ENCODE data around the gene SUSD1. TPM values are rescaled to one million over a fixed set of nuclear protein-coding genes. Genes with fewer than 3 reads are reported as not detected.

Gene SUSD1
- total RNA-seq, 1 experiment from 2014 or later: 7.4 TPM

DNA sequence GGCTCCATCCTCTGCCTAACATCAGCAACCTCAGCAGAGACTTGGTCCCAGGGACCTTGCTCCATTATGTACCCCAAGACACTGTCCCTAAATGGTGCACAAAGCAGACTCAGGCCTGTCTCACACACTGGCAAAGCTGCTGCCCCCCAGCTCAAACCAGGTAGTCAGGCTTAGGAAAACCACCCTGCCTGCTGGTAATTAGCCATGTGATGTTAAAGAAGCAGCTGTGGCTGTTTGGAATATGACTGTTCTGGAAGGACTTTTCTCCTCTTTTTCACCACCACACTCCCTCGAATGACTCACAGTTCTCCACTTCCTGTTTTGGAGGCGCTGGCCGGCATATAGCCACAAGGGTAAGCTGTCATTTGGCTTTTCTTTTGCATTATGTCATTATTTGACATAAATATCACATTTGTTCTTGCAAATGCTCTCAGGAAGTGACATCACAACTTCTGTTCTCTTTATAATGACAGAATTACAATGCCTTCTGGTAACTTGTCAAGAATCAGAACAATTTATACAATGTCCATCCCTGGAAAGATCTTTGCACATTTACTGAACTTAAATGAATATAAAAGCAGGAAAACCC is 113.9 kb downstream of the SUSD1 start:
- H2AFZ ChIP-seq (ENCODE audit: low read length): no peak overlapping the region
- POLR2A ChIA-PET (ENCODE audit: unreplicated experiment): interaction anchor here (0.5 kb wide), 1 partner anchor 164 kb away, joined by 4 read pairs; the partner anchor contains the start of gene UGCG

DNA sequence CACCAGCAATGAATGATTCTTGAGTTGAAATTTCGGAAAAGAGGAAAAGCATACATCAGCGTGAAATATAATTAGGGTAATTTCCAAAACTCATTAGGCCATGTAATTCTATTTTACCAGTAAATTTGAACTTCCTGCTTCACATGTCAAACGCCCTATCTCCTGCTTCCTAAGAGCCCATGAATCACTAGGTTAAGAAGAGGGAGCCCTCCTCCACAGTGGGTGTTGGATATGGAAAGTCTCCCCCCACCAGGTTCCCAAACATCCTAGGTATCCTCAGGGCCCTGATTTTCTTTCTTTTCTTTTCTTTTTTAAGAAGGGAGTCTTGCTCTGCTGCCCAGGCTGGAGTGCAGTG is 115.2 kb downstream of the SUSD1 start:
- intact Hi-C loops (cut with micrococcal nuclease): loop anchor here (2.0 kb wide), 1 partner anchor 13 kb away; no protein-coding TSS in a partner anchor
- no peak overlapping the region for H3K9ac ChIP-seq (ENCODE audit: low read length)
- TF ChIP-seq EZH2 (IDR thresholded peaks at IDR 0.05; ENCODE audit: low read length, unreplicated experiment) (no peak), EZH2phosphoT487 (IDR thresholded peaks at IDR 0.05; ENCODE audit: borderline replicate concordance, low read length) (no peak)
- TF ChIP-seq, protein P1, sequence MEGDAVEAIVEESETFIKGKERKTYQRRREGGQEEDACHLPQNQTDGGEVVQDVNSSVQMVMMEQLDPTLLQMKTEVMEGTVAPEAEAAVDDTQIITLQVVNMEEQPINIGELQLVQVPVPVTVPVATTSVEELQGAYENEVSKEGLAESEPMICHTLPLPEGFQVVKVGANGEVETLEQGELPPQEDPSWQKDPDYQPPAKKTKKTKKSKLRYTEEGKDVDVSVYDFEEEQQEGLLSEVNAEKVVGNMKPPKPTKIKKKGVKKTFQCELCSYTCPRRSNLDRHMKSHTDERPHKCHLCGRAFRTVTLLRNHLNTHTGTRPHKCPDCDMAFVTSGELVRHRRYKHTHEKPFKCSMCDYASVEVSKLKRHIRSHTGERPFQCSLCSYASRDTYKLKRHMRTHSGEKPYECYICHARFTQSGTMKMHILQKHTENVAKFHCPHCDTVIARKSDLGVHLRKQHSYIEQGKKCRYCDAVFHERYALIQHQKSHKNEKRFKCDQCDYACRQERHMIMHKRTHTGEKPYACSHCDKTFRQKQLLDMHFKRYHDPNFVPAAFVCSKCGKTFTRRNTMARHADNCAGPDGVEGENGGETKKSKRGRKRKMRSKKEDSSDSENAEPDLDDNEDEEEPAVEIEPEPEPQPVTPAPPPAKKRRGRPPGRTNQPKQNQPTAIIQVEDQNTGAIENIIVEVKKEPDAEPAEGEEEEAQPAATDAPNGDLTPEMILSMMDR (conservative IDR thresholded peaks at IDR 0.05; ENCODE audit: low read depth, low read length): no peak

More for the DNA sequence above, 113.9 kb downstream of the SUSD1 start:
- Histone ChIP-seq H3K4me2 (ENCODE audit: low read length) (peak overlapping the region; percentile 41), H3K9ac (ENCODE audit: low read length) (peak overlapping the region; percentile 19), H3K9me2 (replicated peaks; ENCODE audit: low read length) (no peaks in the 10 kb centered on the region), H3F3A (ENCODE audit: low read length, unreplicated experiment) (peaks cover 4% of the 10 kb centered on the region), H3K27me3 (ENCODE audit: low read length) (no peaks in the 10 kb centered on the region), H3K9me3 (ENCODE audit: low read length) (no peaks in the 10 kb centered on the region), H3K4me3 (ENCODE audit: low read length) (no peak overlapping the region), H4K20me1 (ENCODE audit: low read length) (no peaks in the 10 kb centered on the region), H3K27ac (ENCODE audit: low read length) (peak overlapping the region; percentile 84), H3K79me2 (ENCODE audit: low read length) (no peaks in the 10 kb centered on the region), H3K36me3 (ENCODE audit: low read depth, low read length) (no peaks in the 10 kb centered on the region), H3K4me1 (ENCODE audit: insufficient read depth, low read length) (peaks cover 36% of the 10 kb centered on the region)
- ATAC-seq: peak; percentile 60
- intact Hi-C loops (cut with micrococcal nuclease): loop anchor here (2.0 kb wide), 1 partner anchor 14 kb away; no protein-coding TSS in a partner anchor
- TF ChIP-seq EZH2 (IDR thresholded peaks at IDR 0.05; ENCODE audit: low read length, unreplicated experiment) (no peak), EZH2phosphoT487 (IDR thresholded peaks at IDR 0.05; ENCODE audit: borderline replicate concordance, low read length) (no peak)
- TF ChIP-seq, protein P1 (conservative IDR thresholded peaks at IDR 0.05; ENCODE audit: low read depth, low read length): no peak
- BruUV-seq (replicated peaks): no TSS peak
- DNase-seq: peak; percentile 90
- CTCF ChIA-PET: no interaction called here

More for the DNA sequence above, 115.2 kb downstream of the SUSD1 start:
- Histone ChIP-seq H3K9me2 (replicated peaks; ENCODE audit: low read length) (no peaks in the 10 kb centered on the region), H2AFZ (ENCODE audit: low read length) (no peak overlapping the region), H3K36me3 (ENCODE audit: low read depth, low read length) (no peaks in the 10 kb centered on the region; the same call in 1 of the 2 replicates), H3F3A (ENCODE audit: low read length, unreplicated experiment) (peaks cover 4% of the 10 kb centered on the region), H3K4me2 (ENCODE audit: low read length) (no peak overlapping the region), H3K4me3 (ENCODE audit: low read length) (no peak overlapping the region), H3K27ac (ENCODE audit: low read length) (peak overlapping the region; percentile 84; the same call in 1 of the 2 replicates), H3K27me3 (ENCODE audit: low read length) (no peaks in the 10 kb centered on the region), H3K4me1 (ENCODE audit: insufficient read depth, low read length) (peaks cover 26% of the 10 kb centered on the region), H3K79me2 (ENCODE audit: low read length) (no peaks in the 10 kb centered on the region), H3K9me3 (ENCODE audit: low read length) (no peaks in the 10 kb centered on the region), H4K20me1 (ENCODE audit: low read length) (no peaks in the 10 kb centered on the region)
- DNase-seq (no peak), ATAC-seq (no peak)
- BruUV-seq (replicated peaks): no TSS peak
- ChIA-PET CTCF (no interaction called here), POLR2A (ENCODE audit: unreplicated experiment) (no interaction called here)

Measured in PC-3 (cell line).